Stimulated activated CD4-positive, alpha-beta T cell treated with anti-CD3 and anti-CD28 coated beads, Interleukin-4, amount 100 ng/mL, for 24 hours (primary cell): ENCODE results near the gene TAF11L9.
"Not testable (repeated sequence)": the region's sequence is repeated elsewhere in the genome, so short reads cannot be mapped to it uniquely, and the experiment has no call there.

Experiments
- DNase-seq: peaks from one replicate; pipeline ENCODE4 v3.0.0-alpha.2; 2020

The TAF11L9 gene

DNA sequence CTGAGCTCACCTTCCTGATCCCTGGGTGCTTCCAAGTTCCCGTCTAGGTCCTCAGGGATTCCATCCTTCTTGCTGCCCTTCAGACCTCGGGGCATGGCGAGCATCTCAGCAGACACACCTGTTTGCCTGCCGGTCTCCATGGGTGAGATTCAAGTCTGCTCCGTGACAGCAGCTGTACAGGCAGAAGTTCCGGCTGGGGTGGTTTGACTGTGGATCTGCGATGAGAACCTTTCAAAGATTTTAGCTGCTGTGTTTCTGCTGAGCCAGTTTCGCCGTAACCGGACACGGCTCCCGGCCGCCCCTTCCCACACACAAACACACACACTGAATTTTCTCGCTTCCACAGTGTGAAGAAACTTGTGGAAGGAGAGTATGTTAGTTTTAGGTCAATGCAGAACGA, at the start of gene TAF11L9:
TAF11L9 (minus strand) TSS at position 140 of the 400 bp plus-strand sequence.
- DNase-seq, result not testable (repeated sequence)

DNA sequence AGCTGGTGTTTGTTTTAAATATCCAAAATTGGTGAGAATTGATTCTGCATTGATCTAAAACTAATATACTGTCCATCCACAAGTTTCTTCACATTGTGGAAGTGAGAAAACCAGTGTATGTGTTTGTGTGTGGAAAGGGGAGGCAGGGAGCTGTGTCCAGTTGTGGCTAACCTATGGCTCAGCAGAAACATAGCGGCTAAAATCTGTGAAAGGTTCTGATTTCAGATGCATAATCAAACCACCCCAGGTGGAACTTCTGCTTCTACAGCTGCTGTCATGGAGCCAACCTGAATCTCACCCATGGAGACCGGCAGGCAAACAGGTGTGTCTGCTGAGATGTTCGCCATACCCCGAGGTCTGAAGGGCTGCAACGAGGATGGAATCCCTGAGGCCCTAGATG, 40.0 kb upstream of the TAF11L9 start, which contains the start of gene TAF11L14:
TAF11L14 (plus strand) TSS at position 301 of the 400 bp plus-strand sequence.
- DNase-seq, result no peak

DNA sequence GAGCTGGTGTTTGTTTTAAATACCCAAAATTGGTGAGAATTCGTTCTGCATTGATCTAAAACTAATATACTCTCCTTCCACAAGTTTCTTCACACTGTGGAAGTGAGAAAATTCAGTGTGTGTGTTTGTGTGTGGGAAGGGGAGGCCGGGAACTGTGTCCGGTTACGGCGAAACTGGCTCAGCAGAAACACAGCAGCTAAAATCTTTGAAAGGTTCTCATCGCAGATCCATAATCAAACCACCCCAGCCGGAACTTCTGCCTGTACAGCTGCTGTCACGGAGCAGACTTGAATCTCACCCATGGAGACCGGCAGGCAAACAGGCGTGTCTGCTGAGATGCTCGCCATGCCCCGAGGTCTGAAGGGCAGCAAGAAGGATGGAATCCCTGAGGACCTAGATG, 37.6 kb upstream of the TAF11L9 start, which contains the start of gene TAF11L13:
TAF11L13 (plus strand) TSS at position 301 of the 400 bp plus-strand sequence.
- DNase-seq, result not testable (repeated sequence)

DNA sequence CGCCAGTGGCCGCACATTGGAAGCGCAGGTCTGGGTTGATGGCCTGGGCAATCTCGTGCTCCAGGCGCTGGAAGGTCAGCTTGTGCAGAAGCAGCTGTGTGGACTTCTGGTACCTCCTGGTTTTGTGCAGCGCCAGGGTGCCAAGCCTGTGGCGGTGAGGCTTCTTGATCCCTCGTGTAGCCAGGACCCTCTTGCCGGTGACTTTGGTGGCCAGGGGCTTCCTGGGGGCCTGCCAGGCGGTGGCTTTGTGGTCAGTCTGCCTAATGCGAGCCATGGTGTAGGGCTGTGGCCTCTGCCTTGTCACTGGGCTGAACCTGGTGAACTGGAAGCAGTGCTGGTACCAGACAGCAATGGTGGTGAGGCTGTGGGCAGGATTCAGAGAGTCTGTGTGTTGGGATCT, 31.5 kb upstream of the TAF11L9 start:
- no peak for DNase-seq

DNA sequence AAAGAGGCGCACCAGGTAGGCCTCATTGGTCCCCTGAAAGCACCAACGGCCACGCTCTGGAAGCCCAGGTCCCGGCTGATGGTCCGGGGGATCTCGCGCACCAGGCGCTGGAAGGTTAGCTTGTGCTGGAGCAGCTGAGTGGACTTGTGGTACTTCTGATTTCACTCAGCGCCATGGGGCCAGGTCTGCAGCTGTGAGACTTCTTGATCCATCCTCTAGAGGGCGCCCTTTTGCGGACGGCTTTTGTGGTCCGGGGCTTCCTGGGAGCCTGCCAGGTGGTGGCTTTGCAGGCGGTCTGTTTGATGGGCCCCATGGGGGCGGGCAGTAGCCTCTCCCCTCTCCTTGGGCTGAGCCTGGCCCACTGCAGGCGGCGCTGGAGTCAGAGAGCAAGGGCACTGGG, 26.4 kb upstream of the TAF11L9 start:
- DNase-seq, result no peak

DNA sequence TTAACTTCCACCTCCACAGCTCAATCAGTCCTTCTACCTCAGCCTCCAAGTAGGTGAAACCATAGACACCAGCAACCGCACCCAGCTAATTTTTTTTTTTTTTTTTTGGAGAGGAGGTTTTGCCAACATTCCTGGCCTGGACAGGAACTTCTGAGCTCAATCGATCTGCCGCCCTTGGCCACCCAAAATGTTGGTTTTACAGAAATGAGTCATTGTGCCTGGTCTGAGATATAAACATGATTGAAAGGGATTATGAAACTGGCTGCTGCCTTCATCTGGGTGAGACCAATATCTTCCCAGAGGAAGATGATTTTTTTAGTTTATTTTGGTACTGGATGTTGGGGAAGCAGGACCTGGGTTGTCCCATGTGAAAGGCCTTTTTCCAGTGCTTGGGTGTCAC, 25.2 kb upstream of the TAF11L9 start:
- DNase-seq, result no peak

DNA sequence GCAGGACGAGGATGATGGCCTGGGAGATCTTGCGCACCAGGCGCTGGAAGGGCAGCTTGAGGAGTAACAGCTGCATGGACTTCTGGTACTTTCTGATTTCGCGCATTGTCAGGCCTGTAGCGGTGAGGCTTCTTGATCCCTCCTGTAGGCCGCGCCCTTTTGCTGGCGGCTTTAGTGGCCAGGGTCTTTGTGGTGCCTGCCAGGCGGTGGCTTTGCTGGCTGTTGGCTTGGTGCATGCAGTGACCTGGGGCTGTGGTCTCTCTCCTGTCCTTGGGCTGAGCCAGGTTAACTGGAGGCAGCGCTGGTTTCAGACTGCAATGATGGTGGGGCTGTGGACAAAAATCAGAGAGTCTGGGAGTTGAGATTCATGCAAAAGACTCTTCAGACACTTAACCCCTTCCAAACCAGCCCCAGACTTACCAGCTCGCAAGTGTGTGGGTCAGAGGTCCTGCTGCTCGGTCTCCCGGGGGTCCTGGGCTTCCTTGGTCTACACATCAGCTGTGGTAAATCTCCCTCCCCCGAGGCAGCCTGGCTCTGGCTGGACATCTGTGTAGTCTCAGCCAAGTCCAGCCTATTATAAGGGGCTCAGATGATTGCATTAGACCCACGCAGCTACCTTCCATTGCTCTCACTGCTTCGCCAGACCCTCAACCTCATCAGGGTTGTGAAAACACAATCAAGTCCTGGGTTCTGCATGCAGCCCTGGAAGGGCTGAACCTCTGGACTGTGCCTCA, 20.8 kb upstream of the TAF11L9 start:
- no peak for DNase-seq

- DNase-seq, result not testable (repeated sequence)
Observed at GRCh38 chr5:17610092-17610491, 15.9 kb upstream of the TAF11L9 start, which contains the start of gene TAF11L12. TSS of gene TAF11L12 (plus strand) at chr5:17610392.

GRCh38 chr5:17607461-17607860, 13.3 kb upstream of the TAF11L9 start:
- DNase-seq, result not testable (repeated sequence)

DNA sequence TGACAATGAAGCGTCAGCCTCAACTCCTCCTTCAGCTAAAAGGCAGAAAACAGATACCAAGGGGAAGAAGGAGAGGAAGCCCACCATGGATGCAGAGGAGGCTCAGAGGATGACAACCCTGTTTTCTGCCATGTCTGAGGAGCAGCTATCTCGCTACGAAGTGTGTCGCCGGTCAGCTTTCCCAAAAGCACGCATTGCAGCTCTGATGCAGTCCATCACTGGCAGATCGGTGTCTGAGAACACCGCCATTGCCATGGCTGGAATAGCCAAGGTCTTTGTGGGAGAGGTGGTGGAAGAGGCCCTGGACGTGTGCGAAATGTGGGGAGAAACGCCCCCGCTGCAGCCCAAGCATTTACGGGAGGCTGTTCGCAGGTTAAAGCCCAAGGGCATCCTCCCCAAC, 10.8 kb upstream of the TAF11L9 start:
- DNase-seq, result no peak

GRCh38 chr5:17603880-17604279, 9.7 kb upstream of the TAF11L9 start, which contains the start of gene TAF11L11:
TSS of gene TAF11L11 (plus strand) at chr5:17604183.
- DNase-seq, result not testable (repeated sequence)

- DNase-seq, result not testable (repeated sequence)
Observed at GRCh38 chr5:17597728-17598127, 3.5 kb upstream of the TAF11L9 start, which contains the start of gene TAF11L10. TSS of gene TAF11L10 (minus strand) at chr5:17597828.

- not testable (repeated sequence) for DNase-seq
Observed at GRCh38 chr5:17590860-17591259, 3.3 kb downstream of the TAF11L9 start, which contains the start of gene TAF11L8. TSS of gene TAF11L8 (minus strand) at chr5:17590960.

DNA sequence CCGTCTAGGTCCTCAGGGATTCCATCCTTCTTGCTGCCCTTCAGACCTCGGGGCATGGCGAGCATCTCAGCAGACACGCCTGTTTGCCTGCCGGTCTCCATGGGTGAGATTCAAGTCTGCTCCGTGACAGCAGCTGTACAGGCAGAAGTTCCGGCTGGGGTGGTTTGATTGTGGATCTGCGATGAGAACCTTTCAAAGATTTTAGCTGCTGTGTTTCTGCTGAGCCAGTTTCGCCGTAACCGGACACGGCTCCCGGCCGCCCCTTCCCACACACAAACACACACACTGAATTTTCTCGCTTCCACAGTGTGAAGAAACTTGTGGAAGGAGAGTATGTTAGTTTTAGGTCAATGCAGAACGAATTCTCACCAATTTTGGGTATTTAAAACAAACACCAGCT, 8.5 kb downstream of the TAF11L9 start, which contains the start of gene TAF11L7:
TAF11L7 (minus strand) TSS at position 101 of the 400 bp plus-strand sequence.
- not testable (repeated sequence) for DNase-seq
